Neural progenitor cell (in vitro differentiated cells): ENCODE data around the gene NDUFS2. TPM values are rescaled to one million over a fixed set of nuclear protein-coding genes. Genes with fewer than 3 reads are reported as not detected.

Source experiments
- DNase-seq: peaks from one replicate; pipeline ENCODE4 v3.0.0-alpha.2; 2016; ENCODE audit warnings: low spot score
- H2AFZ ChIP-seq: fragments of 200-600 bp; sonication (generic); replicated peaks from 2 replicates; pipeline ENCODE4 v1.6.1; 2016; ENCODE audit warnings: antibody characterized with exemption
- H3F3A ChIP-seq: fragments of 200-600 bp; sonication (generic); 2 replicates; pipeline ENCODE4 v1.6.1; 2016; ENCODE audit warnings: antibody characterized with exemption, low read depth
- H3K27ac ChIP-seq: fragments of 200-600 bp; sonication (generic); 2 replicates; pipeline ENCODE4 v1.5.1; 2016; ENCODE audit warnings: mild to moderate bottlenecking
- H3K27me3 ChIP-seq: fragments of 200-600 bp; sonication (generic); 2 replicates; pipeline ENCODE4 v1.6.1; 2016; ENCODE audit warnings: mild to moderate bottlenecking, moderate library complexity
- H3K36me3 ChIP-seq: fragments of 200-600 bp; sonication (generic); 2 replicates; pipeline ENCODE4 v1.5.1; 2016
- H3K4me1 ChIP-seq: fragments of 200-600 bp; sonication (generic); 2 replicates; pipeline ENCODE4 v1.6.1; 2016; ENCODE audit warnings: mixed run types
- H3K4me2 ChIP-seq: fragments of 200-600 bp; sonication (generic); 2 replicates; pipeline ENCODE4 v1.6.1; 2016
- H3K4me3 ChIP-seq: fragments of 200-600 bp; sonication (generic); 2 replicates; pipeline ENCODE4 v1.5.1; 2016
- H3K79me2 ChIP-seq: fragments of 200-600 bp; sonication (generic); 2 replicates; pipeline ENCODE4 v1.6.1; 2016; ENCODE audit warnings: low read depth
- H3K9ac ChIP-seq: fragments of 200-600 bp; sonication (generic); 2 replicates; pipeline ENCODE4 v1.6.1; 2016
- H3K9me3 ChIP-seq: fragments of 200-600 bp; sonication (generic); 2 replicates; pipeline ENCODE4 v1.5.1; 2016; ENCODE audit warnings: low read depth
- H4K20me1 ChIP-seq: fragments of 200-600 bp; sonication (generic); 2 replicates; pipeline ENCODE4 v1.6.1; 2016; ENCODE audit warnings: low read depth
- H3K27ac Mint-ChIP-seq: 3 replicates; pipeline ENCODE4 v1.8.0; 2021; ENCODE audit warnings: mixed read lengths
- H3K27me3 Mint-ChIP-seq: 2 replicates; pipeline ENCODE4 v1.8.0; 2022; ENCODE audit warnings: low read depth, mild to moderate bottlenecking, inconsistent platforms, moderate library complexity, mixed read lengths; ENCODE audit not compliant: insufficient read depth
- H3K36me3 Mint-ChIP-seq: 3 replicates; pipeline ENCODE4 v1.8.0; 2021; ENCODE audit warnings: mixed read lengths
- H3K4me1 Mint-ChIP-seq: 3 replicates; pipeline ENCODE4 v1.8.0; 2021; ENCODE audit warnings: mixed read lengths
- H3K4me3 Mint-ChIP-seq: 3 replicates; pipeline ENCODE4 v1.8.0; 2021; ENCODE audit warnings: mild to moderate bottlenecking, moderate library complexity, mixed read lengths
- H3K9me3 Mint-ChIP-seq: 3 replicates; pipeline ENCODE4 v1.8.0; 2020; ENCODE audit warnings: mixed read lengths
- EZH2 ChIP-seq: fragments of 200-600 bp; sonication (generic); IDR thresholded peaks from 2 replicates; pipeline ENCODE4 v1.6.1; 2017; ENCODE audit warnings: antibody characterized with exemption, mild to moderate bottlenecking, moderate library complexity
- EZH2phosphoT487 ChIP-seq: fragments of 200-600 bp; sonication (generic); IDR thresholded peaks from 2 replicates; pipeline ENCODE4 v1.6.1; 2017; ENCODE audit warnings: antibody characterized with exemption
- total RNA-seq: library from RNA; depleted of rRNA; stranded (reverse); fragments of >200 nt; gene quantifications from 2 replicates; pipeline ENCODE4 v1.2.3, GENCODE V29; 2015; ENCODE audit warnings: low replicate concordance
- TF ChIP-seq, protein P1 (sequence below): fragments of 200-600 bp; sonication (generic); IDR thresholded peaks from 2 replicates; pipeline ENCODE4 v1.5.1; 2017; ENCODE audit warnings: antibody characterized with exemption, mild to moderate bottlenecking

NDUFS2 gene
- total RNA-seq, 1 donor from 2014 or later, result 107 TPM

DNA sequence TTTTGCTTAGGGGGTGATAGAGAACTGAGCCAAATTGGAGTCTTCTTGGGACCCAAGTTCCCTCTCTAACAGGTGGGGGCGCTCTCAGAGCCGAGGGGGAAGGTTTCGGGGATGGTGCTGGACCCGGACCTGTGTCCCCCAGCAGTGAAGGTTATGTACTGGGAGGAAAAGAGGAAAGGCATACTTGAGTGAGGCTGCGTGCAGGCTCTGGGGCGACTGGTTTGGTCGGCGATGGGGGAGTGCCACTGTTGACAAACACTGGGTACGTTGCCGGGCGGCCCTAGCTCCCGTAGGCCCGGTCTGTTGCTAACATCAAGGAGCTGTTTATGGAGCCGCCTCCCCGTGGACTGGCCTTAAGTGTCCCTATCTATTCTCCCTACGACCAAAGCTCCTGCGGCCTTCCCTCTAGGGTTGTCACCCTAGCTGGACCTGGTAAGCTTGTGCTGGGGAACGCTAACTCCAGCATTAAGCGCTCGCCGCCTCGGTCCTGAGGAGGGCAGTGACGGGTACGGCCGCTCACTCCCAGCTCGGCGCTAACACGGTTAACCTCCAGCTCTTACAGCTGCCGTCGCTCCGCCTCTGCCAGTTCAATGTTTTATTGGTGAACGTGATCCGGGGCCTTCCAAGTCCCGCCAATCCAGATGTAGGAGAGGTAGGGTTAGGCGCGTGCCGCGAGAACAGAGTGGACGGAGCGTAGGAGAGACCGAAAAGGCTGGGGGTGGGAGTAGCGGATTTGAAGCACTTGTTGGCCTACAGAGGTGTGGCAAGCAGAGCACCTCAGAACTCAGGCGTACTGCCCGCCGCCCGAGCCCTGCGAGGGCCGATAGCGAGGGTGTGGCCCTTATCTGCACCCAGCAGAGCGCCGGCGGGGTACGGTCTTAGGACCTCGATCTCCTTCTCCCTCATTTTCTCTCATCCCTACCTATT is 36.2 kb upstream of the NDUFS2 start, which contains the start of gene PPOX:
Gene PPOX, plus strand, starts transcription at position 685 of the 927 bp plus-strand sequence. CDS start 422 bp downstream, outside the sequence.
- Mint-ChIP-seq H3K36me3 (peaks cover 25% of the 10 kb centered on the region), H3K9me3 (no peaks in the 10 kb centered on the region), H3K27ac (peak within 1 kb of the TSS; percentile 89), H3K4me3 (peak within 1 kb of the TSS; percentile 96), H3K4me1 (peaks cover 32% of the 10 kb centered on the region), H3K27me3 (peaks cover 5% of the 10 kb centered on the region)
- no peaks in the 10 kb centered on the region for H3K36me3 ChIP-seq
- peak within 1 kb of the TSS; percentile 44 for H2AFZ ChIP-seq
- peak within 1 kb of the TSS; percentile 65 for H3K9ac ChIP-seq
- DNase-seq, result peak; percentile 97
- TF ChIP-seq, protein P1, sequence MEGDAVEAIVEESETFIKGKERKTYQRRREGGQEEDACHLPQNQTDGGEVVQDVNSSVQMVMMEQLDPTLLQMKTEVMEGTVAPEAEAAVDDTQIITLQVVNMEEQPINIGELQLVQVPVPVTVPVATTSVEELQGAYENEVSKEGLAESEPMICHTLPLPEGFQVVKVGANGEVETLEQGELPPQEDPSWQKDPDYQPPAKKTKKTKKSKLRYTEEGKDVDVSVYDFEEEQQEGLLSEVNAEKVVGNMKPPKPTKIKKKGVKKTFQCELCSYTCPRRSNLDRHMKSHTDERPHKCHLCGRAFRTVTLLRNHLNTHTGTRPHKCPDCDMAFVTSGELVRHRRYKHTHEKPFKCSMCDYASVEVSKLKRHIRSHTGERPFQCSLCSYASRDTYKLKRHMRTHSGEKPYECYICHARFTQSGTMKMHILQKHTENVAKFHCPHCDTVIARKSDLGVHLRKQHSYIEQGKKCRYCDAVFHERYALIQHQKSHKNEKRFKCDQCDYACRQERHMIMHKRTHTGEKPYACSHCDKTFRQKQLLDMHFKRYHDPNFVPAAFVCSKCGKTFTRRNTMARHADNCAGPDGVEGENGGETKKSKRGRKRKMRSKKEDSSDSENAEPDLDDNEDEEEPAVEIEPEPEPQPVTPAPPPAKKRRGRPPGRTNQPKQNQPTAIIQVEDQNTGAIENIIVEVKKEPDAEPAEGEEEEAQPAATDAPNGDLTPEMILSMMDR, result peak; percentile 64
- no peak for TF ChIP-seq EZH2phosphoT487
- H3K4me1 ChIP-seq, result no peaks in the 10 kb centered on the region
- no peaks in the 10 kb centered on the region for H3K79me2 ChIP-seq
- peaks cover 24% of the 10 kb centered on the region for H3F3A ChIP-seq
- no peaks in the 10 kb centered on the region for H3K9me3 ChIP-seq
- H3K4me3 ChIP-seq, result peak within 1 kb of the TSS; percentile 64
- H4K20me1 ChIP-seq, result no peaks in the 10 kb centered on the region
- H3K27ac ChIP-seq, result no peak within 1 kb of the TSS
- peak within 1 kb of the TSS; percentile 89 for H3K4me2 ChIP-seq
- H3K27me3 ChIP-seq, result no peaks in the 10 kb centered on the region

- no peaks in the 10 kb centered on the region for H3K9me3 ChIP-seq
- TF ChIP-seq EZH2, result no peak
- TF ChIP-seq, protein P1, result no peak
- no peak for TF ChIP-seq EZH2phosphoT487
- H2AFZ ChIP-seq, result peak overlapping the region; percentile 38
- H3K4me2 ChIP-seq, result peak overlapping the region; percentile 89
- no peaks in the 10 kb centered on the region for H3K4me1 ChIP-seq
- peak overlapping the region; percentile 89 for H3K27ac Mint-ChIP-seq
- no peaks in the 10 kb centered on the region for H3K27me3 ChIP-seq
- H3K4me3 ChIP-seq, result peak overlapping the region; percentile 64
- DNase-seq, result peak; percentile 66
- peaks cover 24% of the 10 kb centered on the region for H3F3A ChIP-seq
- H3K27me3 Mint-ChIP-seq, result peaks cover 2% of the 10 kb centered on the region
- peaks cover 26% of the 10 kb centered on the region for H3K4me1 Mint-ChIP-seq
- no peaks in the 10 kb centered on the region for H3K36me3 ChIP-seq
- H4K20me1 ChIP-seq, result no peaks in the 10 kb centered on the region
- peak overlapping the region; percentile 96 for H3K4me3 Mint-ChIP-seq
- H3K36me3 Mint-ChIP-seq, result peaks cover 22% of the 10 kb centered on the region
- H3K27ac ChIP-seq, result no peak overlapping the region
- H3K9me3 Mint-ChIP-seq, result no peaks in the 10 kb centered on the region
- H3K9ac ChIP-seq, result peak overlapping the region; percentile 65
- H3K79me2 ChIP-seq, result no peaks in the 10 kb centered on the region
These were observed 35.3 kb upstream of the NDUFS2 start for GRCh38 chr1:161166669-161167548.

DNA sequence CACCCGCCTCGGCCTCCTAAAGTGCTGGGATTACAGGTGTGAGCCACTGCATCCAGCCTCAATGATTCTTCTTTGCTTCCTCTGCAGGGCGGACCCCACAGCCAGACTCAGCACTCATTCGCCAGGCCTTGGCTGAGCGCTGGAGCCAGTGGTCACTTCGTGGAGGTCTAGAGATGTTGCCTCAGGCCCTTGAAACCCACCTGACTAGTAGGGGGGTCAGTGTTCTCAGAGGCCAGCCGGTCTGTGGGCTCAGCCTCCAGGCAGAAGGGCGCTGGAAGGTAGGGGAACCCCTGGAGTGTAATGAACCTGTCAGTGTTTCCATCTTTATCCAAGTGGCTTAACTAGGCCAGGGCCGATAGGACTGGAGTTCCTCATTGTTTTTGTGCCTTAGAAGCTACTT is 33.3 kb upstream of the NDUFS2 start:
- peaks cover 22% of the 10 kb centered on the region for H3K4me1 Mint-ChIP-seq

More for the DNA sequence above, 33.3 kb upstream of the NDUFS2 start:
- Mint-ChIP-seq H3K27me3 (peaks cover 2% of the 10 kb centered on the region), H3K9me3 (no peaks in the 10 kb centered on the region), H3K4me3 (peak overlapping the region; percentile 46), H3K36me3 (peaks cover 23% of the 10 kb centered on the region), H3K27ac (no peak overlapping the region)
- H4K20me1 ChIP-seq, result no peaks in the 10 kb centered on the region
- H3K79me2 ChIP-seq, result no peaks in the 10 kb centered on the region
- H2AFZ ChIP-seq, result no peak overlapping the region
- no peak overlapping the region for H3K9ac ChIP-seq
- DNase-seq, result no peak
- H3K27ac ChIP-seq, result no peak overlapping the region
- H3K27me3 ChIP-seq, result no peaks in the 10 kb centered on the region
- H3K9me3 ChIP-seq, result no peaks in the 10 kb centered on the region
- no peak overlapping the region for H3K4me3 ChIP-seq
- H3K36me3 ChIP-seq, result no peaks in the 10 kb centered on the region
- no peak overlapping the region for H3K4me2 ChIP-seq
- TF ChIP-seq EZH2phosphoT487 (no peak), EZH2 (no peak)
- TF ChIP-seq, protein P1, result no peak
- H3F3A ChIP-seq, result peaks cover 24% of the 10 kb centered on the region
- no peaks in the 10 kb centered on the region for H3K4me1 ChIP-seq
